ENCODE measurements around the gene LTV1. TPM values are rescaled to one million over a fixed set of nuclear protein-coding genes. Genes with fewer than 3 reads are reported as not detected.

LTV1 gene
- total RNA-seq, 1 donor from 2014 or later, result 22.5 TPM

DNA sequence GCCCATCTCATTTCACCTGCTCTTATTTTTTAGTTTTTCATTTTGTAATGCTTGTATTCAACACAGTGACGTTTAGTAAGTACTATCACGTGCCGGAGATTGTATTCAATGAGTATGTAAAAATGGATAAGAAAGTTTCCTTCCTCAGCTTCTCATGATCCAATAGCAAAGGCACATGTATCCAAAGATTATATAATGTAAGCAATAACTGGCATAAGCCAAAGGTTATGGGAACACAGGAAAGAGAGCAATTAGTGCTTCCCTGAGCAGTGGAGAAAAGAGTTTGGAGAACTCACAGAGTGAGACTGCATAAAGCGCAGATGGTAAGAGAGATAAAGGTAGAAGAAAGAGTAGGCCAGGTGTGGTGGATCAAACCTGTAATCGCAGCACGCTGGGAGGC, 21.8 kb upstream of the LTV1 start:
- TF ChIP-seq, protein P1, sequence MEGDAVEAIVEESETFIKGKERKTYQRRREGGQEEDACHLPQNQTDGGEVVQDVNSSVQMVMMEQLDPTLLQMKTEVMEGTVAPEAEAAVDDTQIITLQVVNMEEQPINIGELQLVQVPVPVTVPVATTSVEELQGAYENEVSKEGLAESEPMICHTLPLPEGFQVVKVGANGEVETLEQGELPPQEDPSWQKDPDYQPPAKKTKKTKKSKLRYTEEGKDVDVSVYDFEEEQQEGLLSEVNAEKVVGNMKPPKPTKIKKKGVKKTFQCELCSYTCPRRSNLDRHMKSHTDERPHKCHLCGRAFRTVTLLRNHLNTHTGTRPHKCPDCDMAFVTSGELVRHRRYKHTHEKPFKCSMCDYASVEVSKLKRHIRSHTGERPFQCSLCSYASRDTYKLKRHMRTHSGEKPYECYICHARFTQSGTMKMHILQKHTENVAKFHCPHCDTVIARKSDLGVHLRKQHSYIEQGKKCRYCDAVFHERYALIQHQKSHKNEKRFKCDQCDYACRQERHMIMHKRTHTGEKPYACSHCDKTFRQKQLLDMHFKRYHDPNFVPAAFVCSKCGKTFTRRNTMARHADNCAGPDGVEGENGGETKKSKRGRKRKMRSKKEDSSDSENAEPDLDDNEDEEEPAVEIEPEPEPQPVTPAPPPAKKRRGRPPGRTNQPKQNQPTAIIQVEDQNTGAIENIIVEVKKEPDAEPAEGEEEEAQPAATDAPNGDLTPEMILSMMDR (IDR thresholded peaks at IDR 0.05), result no peak
- intact Hi-C loops (cut with DNase I), result no loop called here
- Histone ChIP-seq H3K27ac (no peak overlapping the region), H3K36me3 (peaks cover 27% of the 10 kb centered on the region), H3K9me3 (no peaks in the 10 kb centered on the region), H3K27me3 (ENCODE audit: low read depth) (no peaks in the 10 kb centered on the region), H3K4me1 (peaks cover 11% of the 10 kb centered on the region), H3K4me3 (no peak overlapping the region)
- DNase-seq (no peak), ATAC-seq (no peak)

DNA sequence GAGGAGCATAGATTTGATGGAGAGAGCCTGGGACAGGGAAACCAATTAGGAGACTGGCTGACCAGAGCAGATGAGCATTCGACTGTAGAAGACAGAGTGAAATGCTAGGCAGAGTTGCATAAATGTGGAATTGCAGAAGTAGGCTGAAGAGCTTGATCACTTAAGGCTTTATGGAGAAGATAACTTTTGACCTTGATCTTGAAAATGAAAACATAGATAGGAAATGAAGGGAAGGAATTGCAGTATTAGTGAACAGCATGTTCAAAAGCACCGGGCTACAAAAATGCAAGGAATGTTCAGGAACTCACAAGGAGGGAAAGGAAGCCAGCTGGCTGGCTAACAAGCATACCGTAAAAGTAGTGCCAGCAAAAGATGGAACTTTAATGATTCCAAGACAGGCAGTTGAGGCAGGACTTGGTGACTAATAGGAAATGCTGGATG, 20.5 kb upstream of the LTV1 start:
- H3K27me3 ChIP-seq (ENCODE audit: low read depth), result no peaks in the 10 kb centered on the region
- H3K4me3 ChIP-seq, result no peak overlapping the region
- H3K4me1 ChIP-seq, result peaks cover 11% of the 10 kb centered on the region
- no peak for DNase-seq
- H3K27ac ChIP-seq, result no peak overlapping the region
- no peaks in the 10 kb centered on the region for H3K9me3 ChIP-seq
- TF ChIP-seq, protein P1 (IDR thresholded peaks at IDR 0.05), result no peak
- intact Hi-C loops (cut with DNase I), result no loop called here
- peak; percentile 49 to 76 for ATAC-seq
- H3K36me3 ChIP-seq, result peaks cover 27% of the 10 kb centered on the region

DNA sequence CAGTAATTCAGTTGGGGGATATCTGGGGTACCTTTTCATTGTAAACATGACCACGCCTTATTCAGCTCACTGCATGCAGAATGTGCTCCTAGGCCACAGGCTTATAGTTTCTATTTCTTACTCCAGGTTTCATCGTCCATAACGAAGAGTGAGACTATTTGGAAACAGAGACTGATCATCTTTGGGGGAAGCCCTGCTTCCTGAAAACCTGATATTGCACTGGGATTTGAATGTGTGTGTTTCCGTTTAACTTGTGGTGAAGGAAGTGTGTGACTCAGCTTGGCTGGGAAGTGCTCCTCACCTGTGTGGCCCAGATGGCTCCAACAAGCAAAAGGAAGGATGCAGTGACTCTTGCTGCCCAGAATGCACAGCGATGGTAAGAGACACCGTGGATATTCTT, 19.6 kb upstream of the LTV1 start:
- TF ChIP-seq, protein P1 (IDR thresholded peaks at IDR 0.05), result no peak
- H3K27me3 ChIP-seq (ENCODE audit: low read depth), result no peaks in the 10 kb centered on the region
- no peak overlapping the region for H3K27ac ChIP-seq
- intact Hi-C loops (cut with DNase I), result no loop called here
- peaks cover 23% of the 10 kb centered on the region for H3K36me3 ChIP-seq
- H3K4me3 ChIP-seq, result no peak overlapping the region
- peak in 1 of 2 donors; percentile 57 for ATAC-seq
- no peaks in the 10 kb centered on the region for H3K9me3 ChIP-seq
- H3K4me1 ChIP-seq, result peaks cover 11% of the 10 kb centered on the region
- DNase-seq, result no peak

DNA sequence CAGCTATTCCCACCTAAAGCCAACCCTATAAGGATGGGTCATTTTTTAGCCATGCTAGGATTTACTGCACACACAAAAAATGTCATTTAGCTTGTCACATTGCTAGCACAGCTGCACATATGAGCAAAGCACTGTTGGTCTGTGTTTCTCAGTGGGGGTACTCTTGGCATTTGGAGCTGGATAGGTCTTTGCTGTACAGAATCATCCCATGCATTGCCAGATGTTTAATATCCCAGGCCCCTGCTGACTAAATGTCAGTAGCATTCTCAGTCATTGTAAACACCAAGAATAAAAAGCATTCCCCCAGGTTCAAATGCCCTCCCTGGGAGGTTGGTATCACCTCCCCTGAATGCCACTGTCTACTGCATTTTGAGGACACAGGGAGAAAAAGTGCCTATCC, 14.6 kb upstream of the LTV1 start:
- Histone ChIP-seq H3K27ac (no peak overlapping the region), H3K36me3 (peaks cover 13% of the 10 kb centered on the region), H3K4me1 (no peaks in the 10 kb centered on the region), H3K27me3 (ENCODE audit: low read depth) (no peaks in the 10 kb centered on the region), H3K9me3 (no peaks in the 10 kb centered on the region), H3K4me3 (no peak overlapping the region)
- intact Hi-C loops (cut with DNase I), result no loop called here
- TF ChIP-seq, protein P1 (IDR thresholded peaks at IDR 0.05), result no peak
- DNase-seq, result no peak
- no peak for ATAC-seq

DNA sequence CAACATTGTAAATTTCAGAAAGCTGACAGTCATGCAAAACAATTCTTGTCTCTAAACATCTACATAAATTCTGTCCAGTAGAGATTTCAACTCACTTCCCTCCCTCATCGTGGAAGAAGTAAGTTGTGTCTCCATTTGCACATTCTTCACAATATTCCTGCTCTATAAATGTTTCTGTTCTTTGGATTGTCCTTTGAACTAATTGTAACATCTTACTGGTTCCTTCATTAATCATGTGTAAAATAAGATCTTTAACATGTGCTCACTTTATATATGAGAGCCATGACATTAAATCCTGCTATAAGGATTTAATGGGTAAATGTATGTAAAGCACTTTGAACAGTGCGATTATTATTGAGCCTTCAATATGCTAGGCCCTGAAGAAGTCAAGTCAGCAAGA, 7.0 kb upstream of the LTV1 start:
- intact Hi-C loops (cut with DNase I), result no loop called here
- Histone ChIP-seq H3K4me3 (no peak overlapping the region), H3K27me3 (ENCODE audit: low read depth) (no peaks in the 10 kb centered on the region), H3K27ac (no peak overlapping the region), H3K36me3 (no peaks in the 10 kb centered on the region), H3K9me3 (no peaks in the 10 kb centered on the region), H3K4me1 (no peaks in the 10 kb centered on the region)
- ATAC-seq (no peak), DNase-seq (no peak)
- TF ChIP-seq, protein P1 (IDR thresholded peaks at IDR 0.05), result no peak

DNA sequence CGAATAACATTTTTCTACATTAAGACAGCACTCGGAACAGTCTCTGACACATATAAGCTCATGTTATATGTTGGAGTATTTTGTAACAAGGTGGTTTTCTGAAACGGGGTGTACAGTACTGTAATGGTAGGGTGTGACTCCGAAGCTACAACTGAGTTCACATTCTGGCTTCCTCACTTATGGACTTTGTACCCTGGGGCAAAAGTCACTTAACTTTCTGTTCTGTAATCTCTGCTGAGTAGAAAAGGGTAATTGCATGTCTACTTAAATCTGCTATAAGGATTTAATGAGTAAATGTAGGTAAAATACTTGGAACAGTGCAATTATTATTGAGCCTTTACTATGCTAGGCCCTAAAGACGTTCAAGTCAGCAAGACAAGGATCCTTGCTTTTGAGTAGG, 4.7 kb upstream of the LTV1 start:
- Histone ChIP-seq H3K27ac (no peak overlapping the region), H3K27me3 (ENCODE audit: low read depth) (no peaks in the 10 kb centered on the region), H3K4me3 (no peak overlapping the region), H3K9me3 (no peaks in the 10 kb centered on the region), H3K4me1 (no peaks in the 10 kb centered on the region), H3K36me3 (no peaks in the 10 kb centered on the region)
- ATAC-seq (no peak), DNase-seq (no peak)
- TF ChIP-seq, protein P1 (IDR thresholded peaks at IDR 0.05), result no peak
- intact Hi-C loops (cut with DNase I), result no loop called here

All from lower lobe of right lung (tissue), 2 donors.